ENCODE measurements around the gene ZNF195.

- TF ChIP-seq, protein P1, sequence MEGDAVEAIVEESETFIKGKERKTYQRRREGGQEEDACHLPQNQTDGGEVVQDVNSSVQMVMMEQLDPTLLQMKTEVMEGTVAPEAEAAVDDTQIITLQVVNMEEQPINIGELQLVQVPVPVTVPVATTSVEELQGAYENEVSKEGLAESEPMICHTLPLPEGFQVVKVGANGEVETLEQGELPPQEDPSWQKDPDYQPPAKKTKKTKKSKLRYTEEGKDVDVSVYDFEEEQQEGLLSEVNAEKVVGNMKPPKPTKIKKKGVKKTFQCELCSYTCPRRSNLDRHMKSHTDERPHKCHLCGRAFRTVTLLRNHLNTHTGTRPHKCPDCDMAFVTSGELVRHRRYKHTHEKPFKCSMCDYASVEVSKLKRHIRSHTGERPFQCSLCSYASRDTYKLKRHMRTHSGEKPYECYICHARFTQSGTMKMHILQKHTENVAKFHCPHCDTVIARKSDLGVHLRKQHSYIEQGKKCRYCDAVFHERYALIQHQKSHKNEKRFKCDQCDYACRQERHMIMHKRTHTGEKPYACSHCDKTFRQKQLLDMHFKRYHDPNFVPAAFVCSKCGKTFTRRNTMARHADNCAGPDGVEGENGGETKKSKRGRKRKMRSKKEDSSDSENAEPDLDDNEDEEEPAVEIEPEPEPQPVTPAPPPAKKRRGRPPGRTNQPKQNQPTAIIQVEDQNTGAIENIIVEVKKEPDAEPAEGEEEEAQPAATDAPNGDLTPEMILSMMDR (IDR thresholded peaks at IDR 0.05), result no peak
- TF ChIP-seq EZH2 (IDR thresholded peaks at IDR 0.05; ENCODE audit: borderline replicate concordance, insufficient read depth, low read depth, low read length, poor library complexity, severe bottlenecking), result no peak
These were observed 33.9 kb upstream of the ZNF195 start for GRCh38 chr11:3412837-3413236.

Data from B cell (primary cell).